HepG2 (cell line): ENCODE results near the gene GMEB1. TPM values are rescaled to one million over a fixed set of nuclear protein-coding genes. Genes with fewer than 3 reads are reported as not detected.

Experiments used
- ARNTL ChIP-seq: sonication (generic); formaldehyde crosslinking; IDR thresholded peaks from 2 replicates; pipeline ENCODE4 v1.4.0; 2020; ENCODE audit warnings: mild to moderate bottlenecking, missing genetic modification reagents
- CREM ChIP-seq, 2 experiments: sonication (generic) in 1 of 2; formaldehyde crosslinking in 1 of 2; IDR thresholded peaks; 2 replicates each; pipeline versions ENCODE4 v1.4.0 to v1.6.1; 2016 to 2020; ENCODE audit warnings: antibody characterized with exemption in 1 of 2, mild to moderate bottlenecking in 1 of 2, missing genetic modification reagents in 1 of 2
- DMAP1 ChIP-seq: IDR thresholded peaks from 2 replicates; pipeline ENCODE4 v1.6.1; 2016
- ESRRA ChIP-seq: sonication (generic); formaldehyde crosslinking; IDR thresholded peaks from 2 replicates; pipeline ENCODE4 v1.5.1; 2020; ENCODE audit warnings: mild to moderate bottlenecking, low read depth, missing genetic modification reagents
- EZH2 ChIP-seq: conservative IDR thresholded peaks from 2 replicates; pipeline ENCODE4 v1.6.1; 2012; ENCODE audit warnings: mild to moderate bottlenecking, low read depth, low read length, moderate library complexity
- GATAD1 ChIP-seq: IDR thresholded peaks from 2 replicates; pipeline ENCODE4 v1.6.1; 2016; ENCODE audit warnings: missing genetic modification reagents, missing compliant biosample characterization
- ISL2 ChIP-seq: sonication (generic); formaldehyde crosslinking; IDR thresholded peaks from 2 replicates; pipeline ENCODE4 v1.5.0; 2020; ENCODE audit warnings: missing genetic modification reagents
- JUN ChIP-seq: sonication (generic); formaldehyde crosslinking; IDR thresholded peaks from 2 replicates; pipeline ENCODE4 v1.4.0; 2020; ENCODE audit warnings: mild to moderate bottlenecking, missing genetic modification reagents
- NFE2 ChIP-seq: sonication (generic); formaldehyde crosslinking; IDR thresholded peaks from 2 replicates; pipeline ENCODE4 v1.4.0; 2020; ENCODE audit warnings: missing genetic modification reagents
- RELA ChIP-seq: sonication (generic); formaldehyde crosslinking; IDR thresholded peaks from 2 replicates; pipeline ENCODE4 v1.4.0; 2020; ENCODE audit warnings: missing genetic modification reagents
- ZBTB7B ChIP-seq: sonication (generic); formaldehyde crosslinking; IDR thresholded peaks from 2 replicates; pipeline ENCODE4 v1.4.0; 2020; ENCODE audit warnings: missing genetic modification reagents
- ZFP36L2 ChIP-seq: sonication (generic); formaldehyde crosslinking; IDR thresholded peaks from 2 replicates; pipeline ENCODE4 v1.4.0; 2020; ENCODE audit warnings: missing genetic modification reagents
- ZMYM2 ChIP-seq: sonication (generic); formaldehyde crosslinking; IDR thresholded peaks from 2 replicates; pipeline ENCODE4 v1.8.0; 2022; ENCODE audit warnings: mild to moderate bottlenecking, missing genetic modification reagents
- ZNF234 ChIP-seq: sonication (generic); formaldehyde crosslinking; conservative IDR thresholded peaks from 2 replicates; pipeline ENCODE4 v1.5.1; 2020; ENCODE audit warnings: mild to moderate bottlenecking, missing genetic modification reagents
- ZNF326 ChIP-seq: sonication (generic); formaldehyde crosslinking; IDR thresholded peaks from 2 replicates; pipeline ENCODE4 v1.4.0; 2020; ENCODE audit warnings: missing genetic modification reagents, borderline replicate concordance
- ZNF33B ChIP-seq: sonication (generic); formaldehyde crosslinking; IDR thresholded peaks from 2 replicates; pipeline ENCODE4 v1.5.1; 2020; ENCODE audit warnings: mild to moderate bottlenecking, missing genetic modification reagents
- ZNF562 ChIP-seq: sonication (generic); formaldehyde crosslinking; IDR thresholded peaks from 2 replicates; pipeline ENCODE4 v1.8.0; 2022; ENCODE audit warnings: missing genetic modification reagents, borderline replicate concordance
- polyA plus RNA-seq, 8 experiments: library from polyadenylated mRNA; depleted of rRNA in 3 of 8; stranded (reverse) in 7 of 8; unstranded in 1 of 8; fragments of >200 nt; fragmentation: Illumina TruSeq in 4 of 8; extraction: Trizol in 4 of 8; gene quantifications; 2 replicates each; pipeline versions ENCODE4 v1.2.1 to v1.2.3, GENCODE V29; 2011 to 2016; ENCODE audit warnings: low read depth in 4 of 8, missing spikeins in 1 of 8, mixed read lengths in 1 of 8; ENCODE audit not compliant: insufficient read depth in 1 of 8
- total RNA-seq, 5 experiments: library from RNA; depleted of rRNA; stranded (reverse); fragments of >200 nt; fragmentation: Illumina TruSeq; extraction: Trizol; gene quantifications; 2 replicates each; pipeline ENCODE4 v1.2.3, GENCODE V29; 2016; ENCODE audit warnings: low read depth in 1 of 5
- TF ChIP-seq, protein P1 (sequence below): sonication (generic); formaldehyde crosslinking; IDR thresholded peaks from 2 replicates; pipeline ENCODE4 v1.8.0; 2022; ENCODE audit warnings: mild to moderate bottlenecking, missing genetic modification reagents
- TF ChIP-seq, protein P2 (sequence below): sonication (generic); formaldehyde crosslinking; IDR thresholded peaks from 2 replicates; pipeline ENCODE4 v1.5.0; 2020; ENCODE audit warnings: missing genetic modification reagents, mild to moderate bottlenecking, borderline replicate concordance
- TF ChIP-seq, protein P3 (sequence below), 2 experiments: sonication (generic) in 1 of 2; formaldehyde crosslinking in 1 of 2; IDR thresholded peaks; 2 replicates each; pipeline versions ENCODE4 v1.4.0 to v1.6.1; 2018 to 2020; ENCODE audit warnings: missing genetic modification reagents in 2 of 2, borderline replicate concordance in 1 of 2, low read depth in 1 of 2, mild to moderate bottlenecking in 1 of 2, missing biosample characterization in 1 of 2
- TF ChIP-seq, protein P4 (sequence below): sonication (generic); formaldehyde crosslinking; IDR thresholded peaks from 2 replicates; pipeline ENCODE4 v1.8.0; 2022; ENCODE audit warnings: missing genetic modification reagents, low read depth, mild to moderate bottlenecking, borderline replicate concordance
- TF ChIP-seq, protein P5 (sequence below): sonication (generic); formaldehyde crosslinking; IDR thresholded peaks from 2 replicates; pipeline ENCODE4 v1.5.1; 2020; ENCODE audit warnings: mild to moderate bottlenecking, moderate library complexity, missing genetic modification reagents
- TF ChIP-seq, protein P6 (sequence below): sonication (generic); formaldehyde crosslinking; IDR thresholded peaks from 2 replicates; pipeline ENCODE4 v1.4.0; 2020; ENCODE audit warnings: missing genetic modification reagents, low read depth, mild to moderate bottlenecking, borderline replicate concordance

The GMEB1 gene
- total and polyA plus RNA-seq, 2 of the 13 experiments (the other 11 are each of a cell fraction or from before 2014, with no cell fraction given): 3.0 to 6.0 TPM

DNA sequence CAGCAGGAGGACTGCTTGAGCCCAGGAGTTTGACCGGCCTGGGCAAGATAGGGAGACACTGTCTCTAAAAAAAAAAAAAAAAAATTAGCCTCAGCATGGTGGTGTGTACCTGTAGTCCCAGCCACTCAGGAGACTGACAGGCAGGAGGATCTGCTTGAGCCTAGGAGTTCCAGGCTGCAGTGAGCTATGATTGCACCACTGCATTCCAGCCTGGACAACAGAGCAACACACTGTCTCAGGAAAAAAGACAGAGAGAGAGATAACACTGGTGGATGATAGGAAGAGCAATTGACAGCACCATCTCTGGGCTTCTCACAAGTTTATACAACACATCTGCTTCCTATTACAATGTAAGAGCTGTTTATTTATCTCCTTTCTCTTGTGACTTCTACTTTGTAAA lies 22.5 kb upstream of the GMEB1 start (continued):
- no peak for TF ChIP-seq ZNF562 (CRISPR knock-in tag)
- no peak for TF ChIP-seq ARNTL
- TF ChIP-seq JUN (CRISPR knock-in tag): no peak
- TF ChIP-seq, protein P1, sequence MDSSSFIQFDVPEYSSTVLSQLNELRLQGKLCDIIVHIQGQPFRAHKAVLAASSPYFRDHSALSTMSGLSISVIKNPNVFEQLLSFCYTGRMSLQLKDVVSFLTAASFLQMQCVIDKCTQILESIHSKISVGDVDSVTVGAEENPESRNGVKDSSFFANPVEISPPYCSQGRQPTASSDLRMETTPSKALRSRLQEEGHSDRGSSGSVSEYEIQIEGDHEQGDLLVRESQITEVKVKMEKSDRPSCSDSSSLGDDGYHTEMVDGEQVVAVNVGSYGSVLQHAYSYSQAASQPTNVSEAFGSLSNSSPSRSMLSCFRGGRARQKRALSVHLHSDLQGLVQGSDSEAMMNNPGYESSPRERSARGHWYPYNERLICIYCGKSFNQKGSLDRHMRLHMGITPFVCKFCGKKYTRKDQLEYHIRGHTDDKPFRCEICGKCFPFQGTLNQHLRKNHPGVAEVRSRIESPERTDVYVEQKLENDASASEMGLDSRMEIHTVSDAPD (CRISPR knock-in tag): no peak
- no peak for TF ChIP-seq NFE2
- no peak for TF ChIP-seq ZFP36L2
- TF ChIP-seq DMAP1 (CRISPR knock-in tag): 0 out of 2 replicates have a peak, but pooled peaks have one; percentile 36
- TF ChIP-seq, protein P2, sequence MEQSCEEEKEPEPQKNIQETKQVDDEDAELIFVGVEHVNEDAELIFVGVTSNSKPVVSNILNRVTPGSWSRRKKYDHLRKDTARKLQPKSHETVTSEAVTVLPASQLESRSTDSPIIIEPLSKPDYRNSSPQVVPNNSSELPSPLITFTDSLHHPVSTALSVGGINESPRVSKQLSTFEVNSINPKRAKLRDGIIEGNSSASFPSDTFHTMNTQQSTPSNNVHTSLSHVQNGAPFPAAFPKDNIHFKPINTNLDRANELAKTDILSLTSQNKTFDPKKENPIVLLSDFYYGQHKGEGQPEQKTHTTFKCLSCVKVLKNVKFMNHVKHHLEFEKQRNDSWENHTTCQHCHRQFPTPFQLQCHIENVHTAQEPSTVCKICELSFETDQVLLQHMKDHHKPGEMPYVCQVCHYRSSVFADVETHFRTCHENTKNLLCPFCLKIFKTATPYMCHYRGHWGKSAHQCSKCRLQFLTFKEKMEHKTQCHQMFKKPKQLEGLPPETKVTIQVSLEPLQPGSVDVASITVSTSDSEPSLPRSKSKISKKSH (CRISPR knock-in tag): no peak
- peak; percentile 40; the same call in 1 of the 2 replicates for TF ChIP-seq GATAD1
- TF ChIP-seq ZNF33B (CRISPR knock-in tag): no peak
- TF ChIP-seq ZMYM2 (CRISPR knock-in tag): no peak
- TF ChIP-seq, protein P3, sequence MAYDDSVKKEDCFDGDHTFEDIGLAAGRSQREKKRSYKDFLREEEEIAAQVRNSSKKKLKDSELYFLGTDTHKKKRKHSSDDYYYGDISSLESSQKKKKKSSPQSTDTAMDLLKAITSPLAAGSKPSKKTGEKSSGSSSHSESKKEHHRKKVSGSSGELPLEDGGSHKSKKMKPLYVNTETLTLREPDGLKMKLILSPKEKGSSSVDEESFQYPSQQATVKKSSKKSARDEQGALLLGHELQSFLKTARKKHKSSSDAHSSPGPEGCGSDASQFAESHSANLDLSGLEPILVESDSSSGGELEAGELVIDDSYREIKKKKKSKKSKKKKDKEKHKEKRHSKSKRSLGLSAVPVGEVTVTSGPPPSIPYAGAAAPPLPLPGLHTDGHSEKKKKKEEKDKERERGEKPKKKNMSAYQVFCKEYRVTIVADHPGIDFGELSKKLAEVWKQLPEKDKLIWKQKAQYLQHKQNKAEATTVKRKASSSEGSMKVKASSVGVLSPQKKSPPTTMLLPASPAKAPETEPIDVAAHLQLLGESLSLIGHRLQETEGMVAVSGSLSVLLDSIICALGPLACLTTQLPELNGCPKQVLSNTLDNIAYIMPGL (CRISPR knock-in tag; IDR thresholded peaks at IDR 0.05; ENCODE audit: borderline replicate concordance in 1 of 2, low read depth in 1 of 2): no peak
- TF ChIP-seq ESRRA: no peak
- TF ChIP-seq ZNF326 (CRISPR knock-in tag): no peak
- no peak for TF ChIP-seq ZBTB7B (CRISPR knock-in tag)
- no peak for TF ChIP-seq EZH2
- TF ChIP-seq, protein P4, sequence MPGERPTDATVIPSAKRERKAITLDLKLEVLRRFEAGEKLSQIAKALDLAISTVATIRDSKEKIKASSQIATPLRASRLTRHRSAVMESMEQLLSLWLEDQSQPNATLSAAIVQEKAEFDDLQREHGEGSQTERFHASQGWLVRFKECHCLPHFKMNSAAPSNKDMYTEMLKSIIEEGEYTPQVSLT: no peak
- no peak for TF ChIP-seq RELA (CRISPR knock-in tag)
- TF ChIP-seq, protein P5, sequence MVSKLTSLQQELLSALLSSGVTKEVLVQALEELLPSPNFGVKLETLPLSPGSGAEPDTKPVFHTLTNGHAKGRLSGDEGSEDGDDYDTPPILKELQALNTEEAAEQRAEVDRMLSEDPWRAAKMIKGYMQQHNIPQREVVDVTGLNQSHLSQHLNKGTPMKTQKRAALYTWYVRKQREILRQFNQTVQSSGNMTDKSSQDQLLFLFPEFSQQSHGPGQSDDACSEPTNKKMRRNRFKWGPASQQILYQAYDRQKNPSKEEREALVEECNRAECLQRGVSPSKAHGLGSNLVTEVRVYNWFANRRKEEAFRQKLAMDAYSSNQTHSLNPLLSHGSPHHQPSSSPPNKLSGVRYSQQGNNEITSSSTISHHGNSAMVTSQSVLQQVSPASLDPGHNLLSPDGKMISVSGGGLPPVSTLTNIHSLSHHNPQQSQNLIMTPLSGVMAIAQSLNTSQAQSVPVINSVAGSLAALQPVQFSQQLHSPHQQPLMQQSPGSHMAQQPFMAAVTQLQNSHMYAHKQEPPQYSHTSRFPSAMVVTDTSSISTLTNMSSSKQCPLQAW (CRISPR knock-in tag): no peak
- TF ChIP-seq ZNF234 (CRISPR knock-in tag): no peak
- no peak for TF ChIP-seq CREM (IDR thresholded peaks at IDR 0.05)
- TF ChIP-seq CREM (CRISPR knock-in tag; IDR thresholded peaks at IDR 0.05): no peak
- TF ChIP-seq, protein P6, sequence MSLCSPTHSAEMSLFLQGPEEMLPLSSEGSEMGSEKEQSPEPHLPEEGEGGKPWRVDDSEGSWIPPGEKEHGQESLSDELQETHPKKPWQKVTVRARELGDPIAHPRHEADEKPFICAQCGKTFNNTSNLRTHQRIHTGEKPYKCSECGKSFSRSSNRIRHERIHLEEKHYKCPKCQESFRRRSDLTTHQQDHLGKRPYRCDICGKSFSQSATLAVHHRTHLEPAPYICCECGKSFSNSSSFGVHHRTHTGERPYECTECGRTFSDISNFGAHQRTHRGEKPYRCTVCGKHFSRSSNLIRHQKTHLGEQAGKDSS (CRISPR knock-in tag): no peak
- no peak for TF ChIP-seq ISL2 (CRISPR knock-in tag)
